SJCRH30 (cell line): ENCODE measurements around the gene CADM2. TPM values are rescaled to one million over a fixed set of nuclear protein-coding genes. Genes with fewer than 3 reads are reported as not detected.
"Not testable (repeated sequence)": the region's sequence is repeated elsewhere in the genome, so short reads cannot be mapped to it uniquely, and the experiment has no call there.

ENCODE experiments used
- DNase-seq, 2 experiments: peaks; one replicate each; pipeline ENCODE4 v3.0.0-alpha.2; 2015 to 2020
- H3K27ac ChIP-seq: fragments of 250-450 bp; sonication (Bioruptor Pico); 2 replicates; pipeline ENCODE4 v1.5.1; 2020; ENCODE audit warnings: mild to moderate bottlenecking, moderate library complexity
- H3K27me3 ChIP-seq: fragments of 250-450 bp; sonication (Bioruptor Pico); 2 replicates; pipeline ENCODE4 v1.5.1; 2020; ENCODE audit warnings: mild to moderate bottlenecking, moderate library complexity
- H3K36me3 ChIP-seq: fragments of 250-450 bp; sonication (Bioruptor Pico); 2 replicates; pipeline ENCODE4 v1.5.1; 2020; ENCODE audit warnings: mild to moderate bottlenecking, moderate library complexity
- H3K4me1 ChIP-seq: fragments of 250-450 bp; sonication (Bioruptor Pico); 2 replicates; pipeline ENCODE4 v1.5.1; 2020; ENCODE audit warnings: mild to moderate bottlenecking, moderate library complexity
- H3K4me3 ChIP-seq: fragments of 250-450 bp; sonication (Bioruptor Pico); 2 replicates; pipeline ENCODE4 v1.5.1; 2020; ENCODE audit warnings: mild to moderate bottlenecking, moderate library complexity
- H3K9me3 ChIP-seq: fragments of 250-450 bp; sonication (Bioruptor Pico); replicated peaks from 2 replicates; pipeline ENCODE4 v1.5.1; 2020; ENCODE audit warnings: mild to moderate bottlenecking, moderate library complexity
- total RNA-seq: library from RNA; depleted of rRNA; stranded (reverse); fragments of >200 nt; shearing (Covaris generic); gene quantifications from 2 replicates; pipeline ENCODE4 v1.2.3, GENCODE V29; 2014

The CADM2 gene
- total RNA-seq, 1 experiment from 2014 or later = 20.8 TPM

GRCh38 chr3:85627932-85628331 is 669.1 kb downstream of the CADM2 start:
- H3K9me3 ChIP-seq = no peaks in the 10 kb centered on the region
- no peaks in the 10 kb centered on the region for H3K4me1 ChIP-seq
- H3K27me3 ChIP-seq = no peaks in the 10 kb centered on the region
- DNase-seq = no peak
- no peak overlapping the region for H3K27ac ChIP-seq
- H3K36me3 ChIP-seq = no peaks in the 10 kb centered on the region
- no peak overlapping the region for H3K4me3 ChIP-seq

- DNase-seq = peak in 1 of 2 experiments; percentile 9
These were observed 672.3 kb downstream of the CADM2 start for GRCh38 chr3:85631070-85631469.

GRCh38 chr3:85632921-85633320 is 674.1 kb downstream of the CADM2 start:
- Histone ChIP-seq H3K27me3 (no peaks in the 10 kb centered on the region), H3K36me3 (no peaks in the 10 kb centered on the region), H3K27ac (no peak overlapping the region), H3K4me3 (no peak overlapping the region), H3K4me1 (no peaks in the 10 kb centered on the region), H3K9me3 (no peaks in the 10 kb centered on the region)
- DNase-seq = no peak

More at GRCh38 chr3:85631070-85631469, 672.3 kb downstream of the CADM2 start:
- no peaks in the 10 kb centered on the region for H3K9me3 ChIP-seq
- no peaks in the 10 kb centered on the region for H3K27me3 ChIP-seq
- no peaks in the 10 kb centered on the region for H3K36me3 ChIP-seq
- no peaks in the 10 kb centered on the region for H3K4me1 ChIP-seq
- H3K27ac ChIP-seq = no peak overlapping the region
- H3K4me3 ChIP-seq = no peak overlapping the region

- H3K9me3 ChIP-seq = no peaks in the 10 kb centered on the region
These were observed 693.6 kb downstream of the CADM2 start for GRCh38 chr3:85652360-85652759.

GRCh38 chr3:85660451-85660850 is 701.7 kb downstream of the CADM2 start:
- no peak overlapping the region for H3K27ac ChIP-seq
- no peak for DNase-seq
- no peak overlapping the region for H3K4me3 ChIP-seq
- no peaks in the 10 kb centered on the region for H3K4me1 ChIP-seq
- no peaks in the 10 kb centered on the region for H3K9me3 ChIP-seq
- H3K36me3 ChIP-seq = no peaks in the 10 kb centered on the region
- no peaks in the 10 kb centered on the region for H3K27me3 ChIP-seq

More at GRCh38 chr3:85652360-85652759, 693.6 kb downstream of the CADM2 start:
- DNase-seq = no peak
- H3K4me1 ChIP-seq = no peaks in the 10 kb centered on the region
- no peak overlapping the region for H3K4me3 ChIP-seq
- H3K27ac ChIP-seq = no peak overlapping the region
- no peaks in the 10 kb centered on the region for H3K27me3 ChIP-seq
- no peaks in the 10 kb centered on the region for H3K36me3 ChIP-seq

- no peak overlapping the region for H3K4me3 ChIP-seq
- DNase-seq = no peak
These were observed 703.7 kb downstream of the CADM2 start for GRCh38 chr3:85662462-85662861.

GRCh38 chr3:85667744-85668143 is 709.0 kb downstream of the CADM2 start:
- H3K27ac ChIP-seq = no peak overlapping the region
- no peak for DNase-seq

More at GRCh38 chr3:85662462-85662861, 703.7 kb downstream of the CADM2 start:
- Histone ChIP-seq H3K27me3 (no peaks in the 10 kb centered on the region), H3K4me1 (no peaks in the 10 kb centered on the region), H3K9me3 (no peaks in the 10 kb centered on the region), H3K36me3 (no peaks in the 10 kb centered on the region), H3K27ac (no peak overlapping the region)

GRCh38 chr3:85670634-85671205 is 711.9 kb downstream of the CADM2 start:
- no peak overlapping the region for H3K4me3 ChIP-seq
- H3K4me1 ChIP-seq = no peaks in the 10 kb centered on the region
- H3K9me3 ChIP-seq = no peaks in the 10 kb centered on the region
- H3K27me3 ChIP-seq = no peaks in the 10 kb centered on the region
- H3K36me3 ChIP-seq = no peaks in the 10 kb centered on the region
- no peak for DNase-seq
- no peak overlapping the region for H3K27ac ChIP-seq

More at GRCh38 chr3:85667744-85668143, 709.0 kb downstream of the CADM2 start:
- no peaks in the 10 kb centered on the region for H3K4me1 ChIP-seq
- no peak overlapping the region for H3K4me3 ChIP-seq
- H3K9me3 ChIP-seq = no peaks in the 10 kb centered on the region
- H3K27me3 ChIP-seq = no peaks in the 10 kb centered on the region
- H3K36me3 ChIP-seq = no peaks in the 10 kb centered on the region

GRCh38 chr3:85672761-85673160 is 714.0 kb downstream of the CADM2 start:
- Histone ChIP-seq H3K4me3 (no peak overlapping the region), H3K9me3 (no peaks in the 10 kb centered on the region), H3K4me1 (no peaks in the 10 kb centered on the region), H3K27ac (no peak overlapping the region), H3K36me3 (no peaks in the 10 kb centered on the region), H3K27me3 (no peaks in the 10 kb centered on the region)
- DNase-seq = no peak

GRCh38 chr3:85678713-85679112 is 719.9 kb downstream of the CADM2 start:
- DNase-seq = no peak
- no peaks in the 10 kb centered on the region for H3K9me3 ChIP-seq
- H3K27me3 ChIP-seq = no peaks in the 10 kb centered on the region
- no peak overlapping the region for H3K4me3 ChIP-seq
- H3K4me1 ChIP-seq = no peaks in the 10 kb centered on the region
- no peaks in the 10 kb centered on the region for H3K36me3 ChIP-seq
- H3K27ac ChIP-seq = no peak overlapping the region

GRCh38 chr3:85681906-85682305 is 723.1 kb downstream of the CADM2 start:
- no peaks in the 10 kb centered on the region for H3K9me3 ChIP-seq
- H3K36me3 ChIP-seq = no peaks in the 10 kb centered on the region
- H3K4me3 ChIP-seq = no peak overlapping the region
- no peaks in the 10 kb centered on the region for H3K4me1 ChIP-seq
- DNase-seq = no peak
- H3K27me3 ChIP-seq = no peaks in the 10 kb centered on the region
- H3K27ac ChIP-seq = no peak overlapping the region

GRCh38 chr3:85691196-85691595 is 732.4 kb downstream of the CADM2 start:
- H3K27me3 ChIP-seq = no peaks in the 10 kb centered on the region
- no peaks in the 10 kb centered on the region for H3K9me3 ChIP-seq
- H3K27ac ChIP-seq = no peak overlapping the region
- no peaks in the 10 kb centered on the region for H3K36me3 ChIP-seq
- no peak overlapping the region for H3K4me3 ChIP-seq
- no peaks in the 10 kb centered on the region for H3K4me1 ChIP-seq
- DNase-seq = no peak

- Histone ChIP-seq H3K4me1 (no peaks in the 10 kb centered on the region), H3K4me3 (no peak overlapping the region), H3K27ac (no peak overlapping the region), H3K36me3 (no peaks in the 10 kb centered on the region), H3K27me3 (no peaks in the 10 kb centered on the region), H3K9me3 (no peaks in the 10 kb centered on the region)
- no peak for DNase-seq
These were observed 738.4 kb downstream of the CADM2 start for GRCh38 chr3:85697156-85697555.

- no peak for DNase-seq
- H3K4me1 ChIP-seq = no peaks in the 10 kb centered on the region
These were observed 747.3 kb downstream of the CADM2 start for GRCh38 chr3:85706130-85706529.

GRCh38 chr3:85708325-85708724 is 749.5 kb downstream of the CADM2 start:
- H3K4me3 ChIP-seq, H3K9me3 ChIP-seq, H3K4me1 ChIP-seq, H3K36me3 ChIP-seq, H3K27me3 ChIP-seq, DNase-seq, H3K27ac ChIP-seq: not testable (repeated sequence)

More at GRCh38 chr3:85706130-85706529, 747.3 kb downstream of the CADM2 start:
- no peaks in the 10 kb centered on the region for H3K36me3 ChIP-seq
- H3K27me3 ChIP-seq = no peaks in the 10 kb centered on the region
- no peak overlapping the region for H3K27ac ChIP-seq
- no peaks in the 10 kb centered on the region for H3K9me3 ChIP-seq
- no peak overlapping the region for H3K4me3 ChIP-seq

GRCh38 chr3:85709346-85709892 is 750.6 kb downstream of the CADM2 start:
- H3K4me1 ChIP-seq = no peaks in the 10 kb centered on the region
- no peaks in the 10 kb centered on the region for H3K9me3 ChIP-seq
- no peak overlapping the region for H3K4me3 ChIP-seq
- H3K27ac ChIP-seq = no peak overlapping the region
- H3K27me3 ChIP-seq = no peaks in the 10 kb centered on the region
- DNase-seq = no peak
- no peaks in the 10 kb centered on the region for H3K36me3 ChIP-seq
